Measurements from ENCODE around the gene DNAH9.

Gene DNAH9

GRCh38 chr17:11642655-11643054 is 44.4 kb downstream of the DNAH9 start:
- no peaks in the 10 kb centered on the region for H3K36me3 ChIP-seq (replicated peaks; ENCODE audit: low read depth, low read length)
- H2AFZ ChIP-seq (ENCODE audit: low read depth, low read length) = no peak overlapping the region

GRCh38 chr17:11643851-11644250 is 45.6 kb downstream of the DNAH9 start:
- Histone ChIP-seq H4K20me1 (ENCODE audit: insufficient read depth, low read length) (no peaks in the 10 kb centered on the region), H3K27me3 (ENCODE audit: low read depth, low read length) (no peaks in the 10 kb centered on the region), H3K27ac (ENCODE audit: low read length) (no peak overlapping the region), H3K79me2 (ENCODE audit: low read length) (no peaks in the 10 kb centered on the region), H3K4me2 (ENCODE audit: low read length) (no peak overlapping the region), H3K4me1 (ENCODE audit: low read length) (no peaks in the 10 kb centered on the region), H3K9ac (ENCODE audit: low read length) (no peak overlapping the region), H3K36me3 (replicated peaks; ENCODE audit: low read depth, low read length) (no peaks in the 10 kb centered on the region), H3K4me3 (ENCODE audit: low read length) (no peak overlapping the region), H2AFZ (ENCODE audit: low read depth, low read length) (no peak overlapping the region), H3K9me3 (ENCODE audit: insufficient read depth, low read length) (no peaks in the 10 kb centered on the region)
- no peak for TF ChIP-seq EZH2phosphoT487 (IDR thresholded peaks at IDR 0.05; ENCODE audit: low read depth)
- TF ChIP-seq CTCF (IDR thresholded peaks at IDR 0.05; ENCODE audit: low read depth, low read length) = no peak

More at GRCh38 chr17:11642655-11643054, 44.4 kb downstream of the DNAH9 start:
- no peaks in the 10 kb centered on the region for H4K20me1 ChIP-seq (ENCODE audit: insufficient read depth, low read length)
- H3K79me2 ChIP-seq (ENCODE audit: low read length) = no peaks in the 10 kb centered on the region
- no peak overlapping the region for H3K9ac ChIP-seq (ENCODE audit: low read length)
- no peak for TF ChIP-seq EZH2phosphoT487 (IDR thresholded peaks at IDR 0.05; ENCODE audit: low read depth)
- no peak for TF ChIP-seq CTCF (IDR thresholded peaks at IDR 0.05; ENCODE audit: low read depth, low read length)
- H3K4me1 ChIP-seq (ENCODE audit: low read length) = no peaks in the 10 kb centered on the region
- H3K27ac ChIP-seq (ENCODE audit: low read length) = no peak overlapping the region
- H3K27me3 ChIP-seq (ENCODE audit: low read depth, low read length) = no peaks in the 10 kb centered on the region
- H3K4me3 ChIP-seq (ENCODE audit: low read length) = no peak overlapping the region
- H3K9me3 ChIP-seq (ENCODE audit: insufficient read depth, low read length) = no peaks in the 10 kb centered on the region
- no peak overlapping the region for H3K4me2 ChIP-seq (ENCODE audit: low read length)

GRCh38 chr17:11644265-11645212 is 46.3 kb downstream of the DNAH9 start:
- Histone ChIP-seq H3K4me3 (ENCODE audit: low read length) (no peak overlapping the region), H3K4me1 (ENCODE audit: low read length) (no peaks in the 10 kb centered on the region), H3K9me3 (ENCODE audit: insufficient read depth, low read length) (no peaks in the 10 kb centered on the region), H3K27me3 (ENCODE audit: low read depth, low read length) (no peaks in the 10 kb centered on the region), H3K27ac (ENCODE audit: low read length) (no peak overlapping the region), H3K79me2 (ENCODE audit: low read length) (no peaks in the 10 kb centered on the region), H3K9ac (ENCODE audit: low read length) (no peak overlapping the region), H3K4me2 (ENCODE audit: low read length) (no peak overlapping the region), H3K36me3 (replicated peaks; ENCODE audit: low read depth, low read length) (no peaks in the 10 kb centered on the region), H2AFZ (ENCODE audit: low read depth, low read length) (no peak overlapping the region), H4K20me1 (ENCODE audit: insufficient read depth, low read length) (no peaks in the 10 kb centered on the region)
- peak; percentile 70 for TF ChIP-seq CTCF (IDR thresholded peaks at IDR 0.05; ENCODE audit: low read depth, low read length)
- no peak for TF ChIP-seq EZH2phosphoT487 (IDR thresholded peaks at IDR 0.05; ENCODE audit: low read depth)

GRCh38 chr17:11645426-11645825 is 47.2 kb downstream of the DNAH9 start:
- no peaks in the 10 kb centered on the region for H3K9me3 ChIP-seq (ENCODE audit: insufficient read depth, low read length)
- TF ChIP-seq CTCF (IDR thresholded peaks at IDR 0.05; ENCODE audit: low read depth, low read length) (no peak), EZH2phosphoT487 (IDR thresholded peaks at IDR 0.05; ENCODE audit: low read depth) (no peak)

More at GRCh38 chr17:11645426-11645825, 47.2 kb downstream of the DNAH9 start:
- Histone ChIP-seq H3K4me3 (ENCODE audit: low read length) (no peak overlapping the region), H2AFZ (ENCODE audit: low read depth, low read length) (no peak overlapping the region), H3K4me2 (ENCODE audit: low read length) (no peak overlapping the region), H3K27me3 (ENCODE audit: low read depth, low read length) (no peaks in the 10 kb centered on the region), H3K4me1 (ENCODE audit: low read length) (no peaks in the 10 kb centered on the region), H3K27ac (ENCODE audit: low read length) (no peak overlapping the region), H3K9ac (ENCODE audit: low read length) (no peak overlapping the region), H3K36me3 (replicated peaks; ENCODE audit: low read depth, low read length) (no peaks in the 10 kb centered on the region), H4K20me1 (ENCODE audit: insufficient read depth, low read length) (no peaks in the 10 kb centered on the region), H3K79me2 (ENCODE audit: low read length) (no peaks in the 10 kb centered on the region)

Data from OCI-LY3 (cell line).